GM19438 (cell line): ENCODE results near the gene TSC2.

ENCODE experiments used
- ATAC-seq: cut with Tn5 transposase; IDR thresholded peaks from one replicate; pipeline ENCODE4 v1.9.1; 2021; ENCODE audit warnings: low read depth; ENCODE audit not compliant: unreplicated experiment

The TSC2 gene

GRCh38 chr16:2083876-2084780 lies 36.3 kb downstream of the TSC2 start:
- ATAC-seq, result no peak

- no peak for ATAC-seq
Measured at GRCh38 chr16:2084895-2085625, 37.3 kb downstream of the TSC2 start.

- ATAC-seq, result no peak
Measured at GRCh38 chr16:2085669-2086068, 37.9 kb downstream of the TSC2 start.

- ATAC-seq, result no peak
Measured at GRCh38 chr16:2086106-2086742, 38.4 kb downstream of the TSC2 start.

- no peak for ATAC-seq
Measured at GRCh38 chr16:2086812-2087747, 39.3 kb downstream of the TSC2 start.

GRCh38 chr16:2087748-2088631 lies 40.2 kb downstream of the TSC2 start:
- ATAC-seq, result no peak

- ATAC-seq, result no peak
Measured at GRCh38 chr16:2088759-2089358, 41.1 kb downstream of the TSC2 start.

GRCh38 chr16:2089706-2090480 lies 42.1 kb downstream of the TSC2 start:
- ATAC-seq, result no peak

GRCh38 chr16:2090481-2090776 lies 42.6 kb downstream of the TSC2 start:
- no peak for ATAC-seq

- no peak for ATAC-seq
Measured at GRCh38 chr16:2090777-2091546, 43.2 kb downstream of the TSC2 start.

GRCh38 chr16:2091547-2092255 lies 43.9 kb downstream of the TSC2 start:
- ATAC-seq, result no peak

GRCh38 chr16:2092256-2092620 lies 44.5 kb downstream of the TSC2 start:
- no peak for ATAC-seq

GRCh38 chr16:2092866-2093265 lies 45.1 kb downstream of the TSC2 start:
- no peak for ATAC-seq

- ATAC-seq, result no peak
Measured at GRCh38 chr16:2093793-2094192, 46.0 kb downstream of the TSC2 start.

GRCh38 chr16:2095315-2095853 lies 47.6 kb downstream of the TSC2 start:
- no peak for ATAC-seq

- ATAC-seq, result no peak
Measured at GRCh38 chr16:2095918-2096582, 48.3 kb downstream of the TSC2 start.
